Posterior cingulate gyrus (tissue), 11 donors: ENCODE data around the gene MEIOSIN.
"Not testable (repeated sequence)": the region's sequence is repeated elsewhere in the genome, so short reads cannot be mapped to it uniquely, and the experiment has no call there.

Experiments used
- DNase-seq, 10 donors: peaks; one replicate each; pipeline versions ENCODE4 v3.0.0 to v3.0.0-alpha.2; 2020 to 2021; ENCODE audit warnings: mixed read lengths in 3 of 10
- intact Hi-C: fragments of 100-400 bp; cut with DNase I; formaldehyde crosslinking; loops from one replicate; pipeline ENCODE4 v1.15.1; 2023

The MEIOSIN gene

DNA sequence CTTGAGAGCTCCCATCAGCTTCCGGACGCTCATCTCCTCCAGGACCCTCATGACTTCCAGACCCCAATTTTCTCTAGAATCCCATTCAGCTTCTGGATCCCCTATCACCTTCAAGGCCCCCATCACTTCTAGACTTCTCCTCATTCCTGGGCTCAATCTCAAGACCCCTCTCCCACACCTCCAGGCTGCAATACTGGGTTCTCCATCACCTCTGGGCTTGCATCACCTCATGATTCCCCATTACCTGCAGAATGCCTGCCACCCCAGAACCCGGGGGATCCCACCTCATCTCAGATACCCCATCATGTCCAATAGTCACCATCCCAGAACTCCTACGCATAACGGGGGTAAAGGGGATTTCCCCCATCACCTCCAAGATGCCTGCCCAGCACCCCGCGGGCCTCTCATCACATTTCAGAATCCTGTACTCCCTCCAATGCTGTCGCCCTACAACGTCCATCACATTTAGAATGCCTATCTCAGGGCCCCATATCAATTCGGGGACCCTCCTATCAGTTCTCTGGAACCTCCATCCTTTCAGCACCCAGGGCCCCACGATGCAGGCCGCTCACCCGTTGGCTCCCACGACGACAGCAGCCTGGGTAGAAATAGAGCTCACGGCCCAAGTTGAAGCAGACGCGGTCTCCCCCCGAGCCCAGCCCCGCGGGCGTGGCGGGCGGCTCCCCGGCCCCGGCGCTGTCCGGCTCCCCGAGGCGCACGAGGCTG lies 58.7 kb downstream of the MEIOSIN start:
- no peak for DNase-seq
- intact Hi-C loops: no loop called here

DNA sequence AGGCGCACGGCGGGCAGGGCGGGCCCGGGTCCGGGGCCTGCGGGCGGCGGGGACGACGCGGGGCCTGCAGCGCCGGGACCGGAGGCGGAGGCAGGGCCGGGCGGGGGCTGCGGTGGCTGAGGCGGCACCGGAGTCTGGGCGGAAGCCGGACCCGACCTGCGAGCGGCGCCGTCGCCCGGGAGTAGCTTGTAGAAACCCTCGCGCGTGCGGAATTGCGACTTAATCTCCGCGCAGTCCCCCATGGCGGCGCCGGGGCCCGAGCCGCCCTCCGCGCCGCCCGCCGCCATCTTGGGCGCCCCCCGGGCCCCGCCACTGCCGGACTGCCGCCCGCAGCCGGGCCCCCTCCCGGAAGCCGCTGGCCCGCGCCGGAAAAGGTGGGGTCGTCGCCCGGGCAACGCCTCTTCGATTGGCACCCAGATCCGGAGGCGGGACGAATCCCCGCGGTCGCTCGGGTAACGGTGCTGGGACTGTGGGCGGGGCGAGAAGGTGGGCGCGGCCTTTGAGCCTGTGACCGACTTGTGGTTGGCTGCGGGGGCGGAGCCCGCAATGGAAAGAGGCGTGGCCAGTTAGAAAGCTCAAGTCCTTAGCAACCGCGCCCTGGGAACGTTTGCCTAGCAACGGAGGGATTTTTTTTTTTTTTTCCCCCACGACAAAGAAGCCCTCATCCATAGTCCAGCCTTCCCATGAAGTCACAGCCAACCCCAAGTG lies 59.4 kb downstream of the MEIOSIN start, which contains the start of gene DMWD:
DMWD (minus strand) TSS at position 376 of the 708 bp plus-strand sequence; CDS start at position 287, 89 bp downstream.
- intact Hi-C loops: no loop called here
- peak; percentile 100 for DNase-seq

DNA sequence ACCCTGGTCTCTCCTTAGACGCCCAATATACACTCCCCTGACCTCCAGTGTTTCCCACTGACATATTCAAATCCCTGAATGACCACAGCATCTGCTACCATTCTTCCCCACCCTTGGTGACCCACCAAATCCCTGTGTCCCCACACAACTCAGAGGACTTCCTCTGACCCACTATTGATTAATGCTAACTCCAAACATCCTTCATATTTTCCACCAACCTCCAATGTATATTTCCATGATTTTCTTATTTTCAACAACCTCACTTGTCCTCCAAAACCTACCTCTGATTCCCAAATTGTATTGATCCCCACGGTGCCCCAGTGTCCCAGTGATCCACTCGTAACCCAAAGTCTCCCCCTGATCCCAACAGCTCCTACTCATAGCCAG lies 59.9 kb downstream of the MEIOSIN start:
- intact Hi-C loops: no loop called here
- DNase-seq: no peak

DNA sequence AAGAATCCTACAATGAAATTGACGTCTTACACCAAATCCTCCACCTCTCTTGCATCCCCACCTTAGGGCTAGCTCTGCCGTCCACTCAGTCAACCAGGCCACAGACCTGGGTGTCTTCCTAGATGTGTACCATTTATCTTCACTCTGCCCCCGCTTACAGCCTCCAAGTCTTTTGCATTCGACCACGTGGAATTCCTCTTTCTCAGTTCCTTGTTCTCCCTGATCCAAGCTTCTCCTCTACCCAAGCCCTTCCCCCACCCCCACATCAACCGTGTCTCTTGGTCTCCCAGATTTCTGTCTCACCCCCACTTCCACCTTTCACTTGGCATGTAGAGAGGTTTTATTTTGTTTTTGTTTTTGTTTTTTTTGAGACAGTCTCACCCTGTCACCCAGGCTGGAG lies 60.6 kb downstream of the MEIOSIN start:
- intact Hi-C loops: no loop called here
- DNase-seq: no peak

DNA sequence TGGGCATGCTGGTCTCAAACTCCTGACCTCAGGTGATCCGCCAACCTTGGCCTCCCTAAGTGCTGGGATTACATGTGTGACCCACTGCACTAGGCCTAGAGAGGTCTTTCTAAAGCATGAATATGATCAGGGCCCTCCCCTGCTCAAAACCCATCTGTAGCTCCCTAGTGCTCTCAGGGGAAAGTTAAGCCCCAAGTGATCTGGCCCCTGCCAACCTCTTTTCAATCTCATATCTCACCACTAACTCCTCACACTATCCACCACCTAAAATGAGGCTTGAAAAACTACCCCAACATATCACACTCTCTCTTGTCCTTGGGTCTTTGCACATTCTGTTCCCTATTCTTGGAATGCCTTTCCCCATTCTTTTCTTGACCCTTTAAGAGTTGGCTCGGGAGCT lies 61.4 kb downstream of the MEIOSIN start:
- intact Hi-C loops: no loop called here
- no peak for DNase-seq

DNA sequence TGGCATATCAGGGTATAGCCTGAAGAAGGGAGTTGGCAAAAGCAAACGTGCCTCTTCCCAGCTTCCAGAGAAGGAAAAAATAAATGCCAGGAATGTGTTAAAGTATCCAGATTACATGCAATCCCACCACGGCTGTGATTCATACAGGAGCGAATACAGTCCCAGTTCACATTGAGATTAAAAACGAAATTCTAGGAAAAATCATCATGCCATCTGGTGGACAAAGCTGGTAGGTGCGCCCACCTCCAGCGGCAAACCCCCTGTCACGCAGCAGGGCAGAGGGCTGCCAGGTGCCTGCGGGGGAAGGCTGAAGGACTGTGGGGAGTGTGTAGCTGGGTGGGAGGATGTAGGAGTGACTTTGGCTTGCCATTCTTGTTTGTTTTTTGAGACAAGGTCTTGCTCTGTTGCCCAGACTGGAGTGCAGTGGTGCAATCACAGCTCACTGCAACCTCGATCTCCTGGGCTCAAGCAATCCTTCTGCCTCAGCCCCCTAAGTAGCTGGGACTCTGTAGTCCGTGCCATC lies 65.8 kb downstream of the MEIOSIN start:
- peak in 6 of 10 donors; percentile 53 to 87 (median 68) for DNase-seq
- intact Hi-C loops: loop anchor here (1.0 kb wide), 1 partner anchor 29 kb away; no protein-coding TSS in a partner anchor

DNA sequence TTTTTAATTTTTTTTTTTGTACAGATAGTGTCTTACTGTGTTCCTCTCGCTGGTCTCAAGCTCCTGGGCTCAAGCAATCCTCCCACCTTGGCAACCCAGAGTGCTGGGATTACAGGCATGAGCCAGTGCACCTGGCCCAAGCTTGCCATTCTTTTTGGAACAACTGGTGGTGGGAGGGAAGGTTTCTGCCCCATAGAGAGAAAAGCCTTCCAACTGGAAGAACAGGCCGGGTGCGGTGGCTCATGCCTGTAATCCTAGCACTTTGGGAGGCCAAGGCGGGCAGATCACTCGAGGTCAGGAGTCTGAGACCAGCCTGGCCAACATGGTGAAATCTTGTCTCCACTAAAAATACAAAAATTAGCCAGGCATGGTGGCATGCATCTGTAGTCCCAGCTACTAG lies 66.3 kb downstream of the MEIOSIN start:
- not testable (repeated sequence) for DNase-seq
- intact Hi-C loops: loop anchor here (1.0 kb wide), 1 partner anchor 29 kb away; no protein-coding TSS in a partner anchor

DNA sequence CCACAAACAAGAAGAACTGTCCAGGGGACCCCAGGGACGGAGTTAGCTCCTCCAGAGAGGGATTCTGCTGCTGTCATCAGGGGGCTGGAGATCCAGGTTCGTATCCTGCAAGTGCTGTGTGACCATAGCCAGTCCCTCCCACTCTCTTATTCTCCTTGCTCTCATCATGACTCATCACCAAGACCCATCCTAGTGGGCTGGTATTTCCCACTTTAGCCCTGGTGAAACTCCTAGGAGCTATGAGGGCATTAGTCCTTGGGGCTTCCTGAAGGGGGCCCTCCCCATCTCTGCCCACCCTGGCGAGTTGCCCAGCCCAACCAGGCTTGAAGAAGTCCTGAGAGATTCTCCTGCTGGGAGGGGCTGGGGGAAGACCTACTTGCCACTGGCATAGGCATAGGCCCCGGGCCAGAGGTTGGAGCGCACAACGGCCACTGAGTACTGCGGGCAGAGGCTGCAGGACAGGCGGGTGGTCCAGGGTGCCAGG lies 66.9 kb downstream of the MEIOSIN start:
- peak in 1 of 10 donors; percentile 80 for DNase-seq
- intact Hi-C loops: no loop called here

DNA sequence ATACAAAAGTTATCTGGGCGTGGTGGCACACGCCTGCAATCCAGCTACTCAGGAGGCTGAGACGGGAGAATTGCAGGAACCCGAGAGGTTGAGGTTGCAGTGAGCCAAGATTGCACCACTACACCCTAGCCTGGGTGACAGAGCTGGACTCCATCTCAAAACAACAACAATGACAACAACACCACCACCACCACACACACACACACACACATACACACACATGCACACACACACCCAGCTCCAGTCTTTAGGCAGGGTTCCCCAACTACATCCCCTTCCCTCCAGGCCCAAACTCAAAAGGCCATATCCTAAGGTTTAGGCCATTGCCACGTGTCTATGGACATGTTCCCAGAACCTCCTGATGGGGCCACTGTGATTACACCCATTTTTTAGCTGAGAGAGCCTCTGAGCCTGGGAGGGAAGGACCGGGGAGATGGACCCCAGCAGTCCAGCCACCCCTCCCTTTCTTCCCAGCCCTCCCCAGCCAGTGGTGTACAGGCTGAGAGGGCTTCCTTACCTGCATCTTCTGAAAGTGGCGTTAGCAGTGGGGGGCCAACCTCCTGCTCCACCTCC lies 68.5 kb downstream of the MEIOSIN start:
- intact Hi-C loops: no loop called here

DNA sequence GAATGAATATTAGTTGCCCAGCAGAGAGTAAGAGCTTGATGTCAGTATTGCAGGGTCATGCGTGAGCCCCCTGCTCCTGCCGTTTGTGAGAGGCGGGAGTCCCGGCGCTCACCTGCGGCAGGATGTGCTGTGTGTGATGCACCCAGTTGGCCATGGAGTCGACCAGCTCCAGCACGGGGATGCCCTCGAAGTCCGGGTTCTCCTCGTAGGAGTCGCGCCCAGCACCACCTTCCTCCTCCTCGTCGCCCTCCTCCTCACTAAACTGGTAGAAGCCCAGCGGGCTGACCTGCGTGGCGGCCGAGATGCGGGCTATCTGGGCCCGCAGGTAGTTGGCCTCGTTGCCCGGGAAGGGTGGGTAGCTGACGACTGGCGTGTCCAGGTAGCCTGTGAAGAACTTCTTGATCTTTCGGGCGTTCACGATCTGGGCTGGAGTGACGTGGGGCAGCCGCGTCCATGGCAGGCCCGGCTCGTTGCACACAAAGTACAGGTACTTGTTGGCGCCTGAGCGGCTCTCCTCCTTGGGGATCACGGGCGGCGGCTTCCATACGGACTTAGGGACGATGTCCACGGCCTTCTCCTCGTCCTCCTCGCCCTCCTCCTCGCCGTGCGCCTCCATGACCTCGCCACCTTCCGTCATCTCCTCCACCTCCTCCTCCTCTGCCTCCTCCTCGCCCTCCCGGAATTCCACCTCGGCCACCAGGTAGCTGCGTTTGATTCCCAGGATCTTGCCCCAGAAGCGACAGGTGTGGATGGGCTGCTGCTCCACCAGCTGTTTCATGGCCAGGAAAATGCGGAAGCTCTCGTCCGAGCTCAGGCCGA lies 71.1 kb downstream of the MEIOSIN start:
- intact Hi-C loops: no loop called here
- DNase-seq: no peak

More for the DNA sequence above, 68.5 kb downstream of the MEIOSIN start:
- no peak for DNase-seq

DNA sequence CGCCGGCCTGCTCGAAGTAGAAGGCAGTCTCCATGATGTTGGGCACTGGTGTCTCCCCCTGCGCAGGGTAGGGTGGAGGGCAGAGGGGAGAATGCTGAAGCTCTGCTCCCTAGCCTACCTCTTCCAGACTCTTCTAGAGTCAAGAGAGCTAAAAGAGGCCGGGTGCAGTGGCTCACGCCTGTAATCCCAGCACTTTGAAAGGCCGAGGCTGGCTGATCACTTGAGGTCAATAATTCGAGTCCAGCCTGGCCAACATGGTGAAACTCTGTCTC lies 71.7 kb downstream of the MEIOSIN start:
- intact Hi-C loops: no loop called here
- DNase-seq: no peak

DNA sequence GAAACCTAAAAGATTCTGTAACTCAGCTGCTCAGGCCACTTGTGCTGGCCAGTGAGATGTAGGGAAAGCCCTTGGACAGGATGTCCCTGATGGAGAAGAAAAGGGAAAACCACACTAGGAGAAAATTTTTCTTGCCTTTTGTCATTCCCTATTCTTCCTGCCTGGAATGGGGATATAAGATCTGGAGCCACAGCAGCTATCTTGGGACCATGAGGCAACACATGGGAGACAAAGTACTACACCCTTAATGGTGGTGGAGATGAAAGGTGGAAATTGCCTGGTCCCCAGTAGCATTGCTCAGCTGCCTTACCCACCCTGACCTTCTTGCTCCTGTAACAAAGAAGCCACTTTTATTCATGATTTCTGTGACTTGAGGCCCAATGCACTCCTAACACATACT lies 72.5 kb downstream of the MEIOSIN start:
- intact Hi-C loops: no loop called here
- DNase-seq: no peak

DNA sequence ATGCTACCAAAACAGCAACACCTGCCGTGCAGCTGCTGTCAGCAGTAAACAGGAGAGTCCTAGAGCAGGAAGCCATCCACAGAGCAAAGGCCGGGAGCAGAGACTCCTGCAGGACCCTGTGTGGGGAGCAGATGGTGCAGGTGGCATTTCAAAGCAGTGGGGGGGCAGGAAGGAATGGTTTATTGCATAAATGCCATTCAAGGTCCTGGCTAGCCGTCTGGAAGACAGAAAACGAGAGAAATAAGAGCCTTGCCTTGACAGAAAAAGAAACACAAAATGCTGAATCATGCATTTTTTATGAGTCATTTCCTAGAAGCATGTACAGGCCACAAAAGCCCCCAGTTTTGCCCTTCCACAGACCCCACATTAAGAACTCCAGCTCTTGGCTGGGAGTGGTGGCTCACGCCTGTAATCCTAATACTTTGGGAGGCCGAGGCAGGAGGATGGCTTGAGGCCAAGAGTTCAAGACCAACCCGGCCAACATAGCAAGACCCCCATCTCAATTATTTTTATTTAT lies 76.5 kb downstream of the MEIOSIN start:
- intact Hi-C loops: no loop called here
- DNase-seq: no peak

DNA sequence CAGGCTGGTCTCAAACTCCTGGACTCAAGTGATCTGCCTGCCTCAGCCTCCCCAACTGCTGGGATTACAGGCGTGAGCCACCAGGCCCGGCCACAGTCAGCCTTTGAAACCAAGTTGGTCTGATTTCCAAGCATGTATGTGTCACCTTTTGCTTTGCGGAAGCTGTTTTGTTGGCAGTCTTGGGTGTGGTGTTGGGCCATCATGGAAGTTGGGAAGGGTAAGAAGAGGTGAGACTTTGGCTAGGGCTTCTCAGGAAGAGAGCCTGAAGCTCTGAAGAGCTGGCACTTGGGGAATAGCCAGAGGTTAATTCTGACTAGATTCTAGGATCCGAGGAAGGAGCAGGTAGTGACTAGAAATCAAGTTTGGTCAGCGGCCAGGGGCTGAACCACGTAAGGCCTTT lies 79.1 kb downstream of the MEIOSIN start:
- no peak for DNase-seq
- intact Hi-C loops: no loop called here
